ENCODE results near the gene NR4A1. TPM values are rescaled to one million over a fixed set of nuclear protein-coding genes. Genes with fewer than 3 reads are reported as not detected.

Gene NR4A1
- polyA plus RNA-seq, 1 donor from 2014 or later, result 3.4 TPM

DNA sequence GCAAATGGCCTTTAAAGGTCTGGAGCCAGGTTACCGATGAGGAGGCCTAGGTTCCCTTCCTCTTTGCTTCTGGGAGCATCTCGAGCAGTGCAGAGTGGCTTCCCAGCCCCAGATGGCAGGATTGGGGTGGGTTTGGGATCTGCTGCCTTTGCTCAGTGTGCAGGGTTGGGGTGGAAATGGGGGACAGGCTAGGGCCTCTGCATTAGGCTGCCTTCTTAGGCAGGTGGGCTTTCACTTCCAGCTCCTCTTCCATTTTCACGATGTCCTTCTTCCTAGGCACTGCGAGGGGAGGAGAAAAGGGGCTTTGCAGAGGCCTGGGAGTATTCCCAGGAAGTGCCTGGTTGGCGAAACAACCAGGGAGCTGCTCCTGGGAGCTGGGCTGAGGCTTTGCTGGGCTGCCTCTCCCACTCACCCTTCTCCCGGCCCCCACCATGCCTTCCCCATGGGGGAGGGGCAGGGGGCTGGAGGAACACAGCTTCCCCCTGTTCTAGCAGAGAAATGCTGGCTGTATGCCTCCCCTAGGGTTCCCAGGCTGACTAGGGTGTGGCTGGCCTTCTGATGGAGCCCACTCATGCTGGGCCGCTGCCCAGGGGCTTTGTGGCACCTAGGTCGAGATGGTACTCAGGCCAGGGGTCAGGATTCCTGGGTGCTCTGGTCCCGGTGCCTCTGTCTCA is 2.4 kb downstream of the NR4A1 start:
- H3K9me3 ChIP-seq (ENCODE audit: low read length), result no peaks in the 10 kb centered on the region
- H3K9ac ChIP-seq (ENCODE audit: low read length), result no peak overlapping the region
- TF ChIP-seq RAD21 (conservative IDR thresholded peaks at IDR 0.05) (no peak), EP300 (conservative IDR thresholded peaks at IDR 0.05; ENCODE audit: poor library complexity, severe bottlenecking) (no peak), TAF1 (IDR thresholded peaks at IDR 0.05; ENCODE audit: low read depth) (no peak), POLR2AphosphoS5 (IDR thresholded peaks at IDR 0.05) (no peak), SMC3 (conservative IDR thresholded peaks at IDR 0.05; ENCODE audit: poor library complexity) (no peak), MXI1 (conservative IDR thresholded peaks at IDR 0.05; ENCODE audit: poor library complexity, severe bottlenecking) (no peak), EZH2 (IDR thresholded peaks at IDR 0.05; ENCODE audit: borderline replicate concordance, insufficient read depth, low read length, poor library complexity, severe bottlenecking) (no peak), CTCF (IDR thresholded peaks at IDR 0.05; ENCODE audit: poor library complexity, severe bottlenecking) (no peak)
- TF ChIP-seq, protein P1, sequence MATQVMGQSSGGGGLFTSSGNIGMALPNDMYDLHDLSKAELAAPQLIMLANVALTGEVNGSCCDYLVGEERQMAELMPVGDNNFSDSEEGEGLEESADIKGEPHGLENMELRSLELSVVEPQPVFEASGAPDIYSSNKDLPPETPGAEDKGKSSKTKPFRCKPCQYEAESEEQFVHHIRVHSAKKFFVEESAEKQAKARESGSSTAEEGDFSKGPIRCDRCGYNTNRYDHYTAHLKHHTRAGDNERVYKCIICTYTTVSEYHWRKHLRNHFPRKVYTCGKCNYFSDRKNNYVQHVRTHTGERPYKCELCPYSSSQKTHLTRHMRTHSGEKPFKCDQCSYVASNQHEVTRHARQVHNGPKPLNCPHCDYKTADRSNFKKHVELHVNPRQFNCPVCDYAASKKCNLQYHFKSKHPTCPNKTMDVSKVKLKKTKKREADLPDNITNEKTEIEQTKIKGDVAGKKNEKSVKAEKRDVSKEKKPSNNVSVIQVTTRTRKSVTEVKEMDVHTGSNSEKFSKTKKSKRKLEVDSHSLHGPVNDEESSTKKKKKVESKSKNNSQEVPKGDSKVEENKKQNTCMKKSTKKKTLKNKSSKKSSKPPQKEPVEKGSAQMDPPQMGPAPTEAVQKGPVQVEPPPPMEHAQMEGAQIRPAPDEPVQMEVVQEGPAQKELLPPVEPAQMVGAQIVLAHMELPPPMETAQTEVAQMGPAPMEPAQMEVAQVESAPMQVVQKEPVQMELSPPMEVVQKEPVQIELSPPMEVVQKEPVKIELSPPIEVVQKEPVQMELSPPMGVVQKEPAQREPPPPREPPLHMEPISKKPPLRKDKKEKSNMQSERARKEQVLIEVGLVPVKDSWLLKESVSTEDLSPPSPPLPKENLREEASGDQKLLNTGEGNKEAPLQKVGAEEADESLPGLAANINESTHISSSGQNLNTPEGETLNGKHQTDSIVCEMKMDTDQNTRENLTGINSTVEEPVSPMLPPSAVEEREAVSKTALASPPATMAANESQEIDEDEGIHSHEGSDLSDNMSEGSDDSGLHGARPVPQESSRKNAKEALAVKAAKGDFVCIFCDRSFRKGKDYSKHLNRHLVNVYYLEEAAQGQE (IDR thresholded peaks at IDR 0.05; ENCODE audit: borderline replicate concordance), result no peak
- H4K20me1 ChIP-seq (ENCODE audit: insufficient read depth), result no peaks in the 10 kb centered on the region
- no peaks in the 10 kb centered on the region for H3F3A ChIP-seq (ENCODE audit: insufficient read depth, low read length, poor library complexity, severe bottlenecking)
- H3K27me3 ChIP-seq (ENCODE audit: insufficient read depth, low read depth, low read length), result no peaks in the 10 kb centered on the region
- no peaks in the 10 kb centered on the region for H3K36me3 ChIP-seq (ENCODE audit: insufficient read depth, low read length)
- no peak overlapping the region for H3K27ac ChIP-seq (ENCODE audit: low read length)
- H3K9me2 ChIP-seq (ENCODE audit: insufficient read depth, low read length), result no peaks in the 10 kb centered on the region
- H3K79me2 ChIP-seq (replicated peaks; ENCODE audit: insufficient read depth, low read length), result no peaks in the 10 kb centered on the region
- H3K4me3 ChIP-seq (ENCODE audit: low read length), result no peak overlapping the region
- H3K4me2 ChIP-seq (ENCODE audit: low read length), result no peak overlapping the region
- H2AFZ ChIP-seq (ENCODE audit: low read depth, low read length), result no peak overlapping the region

- H3F3A ChIP-seq (ENCODE audit: insufficient read depth, low read length, poor library complexity, severe bottlenecking), result no peaks in the 10 kb centered on the region
- H3K27me3 ChIP-seq (ENCODE audit: insufficient read depth, low read depth, low read length), result no peaks in the 10 kb centered on the region
- no peaks in the 10 kb centered on the region for H3K9me2 ChIP-seq (ENCODE audit: insufficient read depth, low read length)
- no peak overlapping the region for H3K9ac ChIP-seq (ENCODE audit: low read length)
- no peaks in the 10 kb centered on the region for H4K20me1 ChIP-seq (ENCODE audit: insufficient read depth)
- H3K36me3 ChIP-seq (ENCODE audit: insufficient read depth, low read length), result no peaks in the 10 kb centered on the region
- no peaks in the 10 kb centered on the region for H3K9me3 ChIP-seq (ENCODE audit: low read length)
- H3K4me3 ChIP-seq (ENCODE audit: low read length), result no peak overlapping the region
- H2AFZ ChIP-seq (ENCODE audit: low read depth, low read length), result no peak overlapping the region
- no peak for TF ChIP-seq MXI1 (conservative IDR thresholded peaks at IDR 0.05; ENCODE audit: poor library complexity, severe bottlenecking)
- TF ChIP-seq, protein P1 (IDR thresholded peaks at IDR 0.05; ENCODE audit: borderline replicate concordance), result no peak
- TF ChIP-seq SMC3 (conservative IDR thresholded peaks at IDR 0.05; ENCODE audit: poor library complexity), result no peak
- no peak for TF ChIP-seq EP300 (conservative IDR thresholded peaks at IDR 0.05; ENCODE audit: poor library complexity, severe bottlenecking)
- no peak for TF ChIP-seq POLR2AphosphoS5 (IDR thresholded peaks at IDR 0.05)
- TF ChIP-seq EZH2 (IDR thresholded peaks at IDR 0.05; ENCODE audit: borderline replicate concordance, insufficient read depth, low read length, poor library complexity, severe bottlenecking), result no peak
- TF ChIP-seq TAF1 (IDR thresholded peaks at IDR 0.05; ENCODE audit: low read depth), result no peak
- TF ChIP-seq CTCF (IDR thresholded peaks at IDR 0.05; ENCODE audit: poor library complexity, severe bottlenecking), result no peak
- no peaks in the 10 kb centered on the region for H3K79me2 ChIP-seq (replicated peaks; ENCODE audit: insufficient read depth, low read length)
- H3K27ac ChIP-seq (ENCODE audit: low read length), result no peak overlapping the region
- no peak overlapping the region for H3K4me2 ChIP-seq (ENCODE audit: low read length)
Measured at GRCh38 chr12:52054231-52054832, 3.1 kb downstream of the NR4A1 start.

Measured in neural cell (in vitro differentiated cells).